Right lobe of liver (tissue), 4 donors: ENCODE measurements around the gene DDX46.

Experiments
- CTCF ChIP-seq, 4 donors: fragments of 200-600 bp in 3 of 4; fragments of 450-650 bp in 1 of 4; IDR thresholded peaks; one replicate each; pipeline versions ENCODE4 v1.5.1 to v1.8.0; 2016 to 2022; ENCODE audit warnings: antibody characterized with exemption in 4 of 4, mild to moderate bottlenecking in 2 of 4
- POLR2A ChIP-seq: fragments of 450-650 bp; IDR thresholded peaks from one replicate; pipeline ENCODE4 v1.6.1; 2017; ENCODE audit warnings: antibody characterized with exemption, mild to moderate bottlenecking
- donor health status: DM: no; HTN: no; CAD: no.
- donor health status: DM: no; HTN: no; CAD: no.
- donor health status: DM: no; HTN: yes; CAD: no.

GRCh38 chr5:134742134-134742533 is 16.4 kb upstream of the DDX46 start:
- TF ChIP-seq CTCF (IDR thresholded peaks at IDR 0.05) (no peak), POLR2A (no peak)
